Liver (tissue), 9 donors: Measurements from ENCODE around the gene GOLGA6D. TPM values are rescaled to one million over a fixed set of nuclear protein-coding genes. Genes with fewer than 3 reads are reported as not detected.

ENCODE experiments used
- DNase-seq: peaks from one replicate; pipeline ENCODE4 v3.0.0-alpha.2; 2017; ENCODE audit warnings: low spot score
- H3K27ac ChIP-seq, 2 donors: one replicate each; pipeline ENCODE4 v1.7.0; 2013; ENCODE audit warnings: inconsistent platforms in 2 of 2, low read length in 2 of 2, control low read depth in 1 of 2, low read depth in 1 of 2, mild to moderate bottlenecking in 1 of 2
- H3K27me3 ChIP-seq, 4 donors: one replicate each; pipeline versions ENCODE4 v1.6.1 to v1.7.0; 2013; ENCODE audit warnings: low read length in 3 of 4, inconsistent platforms in 1 of 4, mild to moderate bottlenecking in 1 of 4, moderate library complexity in 1 of 4; ENCODE audit not compliant: control insufficient read depth in 4 of 4, insufficient read depth in 4 of 4
- H3K36me3 ChIP-seq, 4 donors: one replicate each; pipeline versions ENCODE4 v1.6.1 to v1.7.0; 2013; ENCODE audit warnings: low read length in 3 of 4, mild to moderate bottlenecking in 3 of 4, low read depth in 1 of 4, moderate library complexity in 1 of 4; ENCODE audit not compliant: control insufficient read depth in 4 of 4, insufficient read depth in 3 of 4
- H3K4me1 ChIP-seq, 4 donors: one replicate each; pipeline versions ENCODE4 v1.6.1 to v1.7.0; 2013; ENCODE audit warnings: low read length in 3 of 4, mild to moderate bottlenecking in 3 of 4, moderate library complexity in 1 of 4; ENCODE audit not compliant: control insufficient read depth in 4 of 4, insufficient read depth in 4 of 4
- H3K4me3 ChIP-seq, 3 donors: one replicate each; pipeline versions ENCODE4 v1.6.1 to v1.7.0; 2013; ENCODE audit warnings: low read length in 3 of 3, control low read depth in 1 of 3, low read depth in 1 of 3, mild to moderate bottlenecking in 1 of 3
- H3K9ac ChIP-seq, 2 donors: one replicate each; pipeline ENCODE4 v1.7.0; 2013; ENCODE audit warnings: low read length in 2 of 2, mild to moderate bottlenecking in 2 of 2, moderate library complexity in 2 of 2, control low read depth in 1 of 2, low read depth in 1 of 2
- H3K9me3 ChIP-seq, 4 donors: one replicate each; pipeline versions ENCODE4 v1.6.1 to v1.7.0; 2013; ENCODE audit warnings: low read length in 3 of 4; ENCODE audit not compliant: control insufficient read depth in 4 of 4
- EGR1 ChIP-seq, 2 donors: IDR thresholded peaks; 2 replicates each; pipeline ENCODE4 v1.6.1; 2016 to 2018; ENCODE audit warnings: antibody characterized with exemption in 2 of 2, low read depth in 2 of 2
- FOXA1 ChIP-seq: IDR thresholded peaks from 2 replicates; pipeline ENCODE4 v1.6.1; 2016; ENCODE audit warnings: antibody characterized with exemption
- FOXA2 ChIP-seq: IDR thresholded peaks from 2 replicates; pipeline ENCODE4 v1.6.1; 2016; ENCODE audit warnings: antibody characterized with exemption
- GABPA ChIP-seq, 2 donors: IDR thresholded peaks in 1 of 2; conservative IDR thresholded peaks in 1 of 2; 2 replicates each; pipeline ENCODE4 v1.6.1; 2016; ENCODE audit warnings: antibody characterized with exemption in 2 of 2, mild to moderate bottlenecking in 1 of 2, moderate library complexity in 1 of 2
- HNF4A ChIP-seq, 2 donors: conservative IDR thresholded peaks; 2 replicates each; pipeline ENCODE4 v1.6.1; 2016; ENCODE audit warnings: antibody characterized with exemption in 2 of 2, mild to moderate bottlenecking in 2 of 2
- HNF4G ChIP-seq: IDR thresholded peaks from 2 replicates; pipeline ENCODE4 v1.6.1; 2016; ENCODE audit warnings: antibody characterized with exemption
- JUND ChIP-seq, 2 donors: IDR thresholded peaks; 2 replicates each; pipeline ENCODE4 v1.6.1; 2016; ENCODE audit warnings: antibody characterized with exemption in 2 of 2
- NR2F2 ChIP-seq: IDR thresholded peaks from 2 replicates; pipeline ENCODE4 v1.6.1; 2016; ENCODE audit warnings: antibody characterized with exemption
- RAD21 ChIP-seq, 2 donors: IDR thresholded peaks; 2 replicates each; pipeline ENCODE4 v1.6.1; 2016; ENCODE audit warnings: antibody characterized with exemption in 2 of 2, mild to moderate bottlenecking in 2 of 2
- RXRA ChIP-seq, 2 donors: IDR thresholded peaks; 2 replicates each; pipeline ENCODE4 v1.6.1; 2017 to 2018; ENCODE audit warnings: antibody characterized with exemption in 2 of 2, mild to moderate bottlenecking in 1 of 2
- SP1 ChIP-seq: IDR thresholded peaks from 2 replicates; pipeline ENCODE4 v1.6.1; 2018; ENCODE audit warnings: antibody characterized with exemption, mild to moderate bottlenecking
- TAF1 ChIP-seq: conservative IDR thresholded peaks from 2 replicates; pipeline ENCODE4 v1.6.1; 2016; ENCODE audit warnings: antibody characterized with exemption, mild to moderate bottlenecking
- YY1 ChIP-seq: IDR thresholded peaks from 2 replicates; pipeline ENCODE4 v1.6.1; 2016; ENCODE audit warnings: antibody characterized with exemption, mild to moderate bottlenecking
- WGBS: extraction: QIAGEN DNeasy Blood & Tissue Kit; methylation state at CpG from one replicate; pipeline ENCODE4 v1.1.7; 2013; 5-methylcytosine and 5-hydroxymethylcytosine counted together
- polyA plus RNA-seq, 2 donors: library from polyadenylated mRNA; stranded (reverse) in 1 of 2; unstranded in 1 of 2; fragments of 200-250 nt in 1 of 2; fragments of >200 nt in 1 of 2; fragmentation: Nextera tagmentation in 1 of 2; extraction: Ambion mirVana in 1 of 2; gene quantifications; one replicate each; pipeline versions ENCODE4 v1.2.1 to v1.2.3, GENCODE V29; 2013 to 2015
- total RNA-seq, 2 donors: library from RNA; depleted of rRNA; stranded (reverse); fragments of >200 nt; gene quantifications; one replicate each; pipeline ENCODE4 v1.2.3, GENCODE V29; 2014
- TF ChIP-seq, protein P1 (sequence below): IDR thresholded peaks from 2 replicates; pipeline ENCODE4 v1.6.1; 2016; ENCODE audit warnings: antibody characterized with exemption
- TF ChIP-seq, protein P2 (sequence below): IDR thresholded peaks from 2 replicates; pipeline ENCODE4 v1.6.1; 2016; ENCODE audit warnings: antibody characterized with exemption
- TF ChIP-seq, protein P3 (sequence below): IDR thresholded peaks from 2 replicates; pipeline ENCODE4 v1.6.1; 2016; ENCODE audit warnings: antibody characterized with exemption, mild to moderate bottlenecking
- TF ChIP-seq, protein P4 (sequence below): fragments of 150-350 bp; IDR thresholded peaks from 2 replicates; pipeline ENCODE4 v1.5.1; 2017; ENCODE audit warnings: improper control_type of control experiment, low read depth, low read length; ENCODE audit not compliant: missing input control
- TF ChIP-seq, protein P5 (sequence below): IDR thresholded peaks from 2 replicates; pipeline ENCODE4 v1.6.1; 2016; ENCODE audit warnings: antibody characterized with exemption
- donor health status: healthy.
- donor health status: healthy.
- donor health status: healthy.
- donor health status: healthy.
- donor health status: healthy.

Gene GOLGA6D
- total and polyA plus RNA-seq, 4 donors: 0.02 to 0.08 (median 0.05) TPM

DNA sequence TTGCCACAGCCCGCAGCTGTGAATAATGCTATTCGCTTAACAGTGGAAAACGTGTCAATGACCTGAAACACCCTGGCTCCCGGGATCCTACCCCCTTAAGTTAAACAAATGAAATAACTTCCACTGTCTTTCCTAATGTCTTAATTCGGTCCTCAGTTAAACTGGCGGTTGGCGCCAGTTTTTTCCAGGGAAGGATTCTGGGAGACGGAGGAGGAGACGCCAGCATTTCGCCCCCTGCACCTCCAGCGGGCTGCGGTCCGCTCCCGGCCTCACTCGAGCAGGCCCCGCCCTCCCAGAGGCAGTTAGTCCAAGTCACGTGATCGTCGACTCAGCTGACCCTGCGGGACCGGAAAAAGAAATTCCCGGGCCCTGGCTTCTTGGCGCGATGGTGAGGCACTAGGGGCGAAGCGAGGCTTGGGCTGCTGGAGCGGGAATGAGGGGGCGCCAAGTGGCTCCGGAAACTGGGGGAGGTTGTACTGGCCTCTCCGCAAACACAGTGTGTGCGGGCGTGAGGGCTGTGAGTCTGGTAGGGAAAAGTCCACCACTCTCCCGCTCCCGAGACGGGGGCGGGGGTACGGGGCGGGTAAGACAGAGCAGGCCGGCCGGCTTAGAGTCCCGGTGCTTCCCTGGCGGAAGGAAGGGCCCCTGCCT lies 53.2 kb downstream of the GOLGA6D start, which contains the start of gene COMMD4 (continued):
- TF ChIP-seq, protein P1, sequence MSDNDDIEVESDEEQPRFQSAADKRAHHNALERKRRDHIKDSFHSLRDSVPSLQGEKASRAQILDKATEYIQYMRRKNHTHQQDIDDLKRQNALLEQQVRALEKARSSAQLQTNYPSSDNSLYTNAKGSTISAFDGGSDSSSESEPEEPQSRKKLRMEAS: peak; percentile 48

DNA sequence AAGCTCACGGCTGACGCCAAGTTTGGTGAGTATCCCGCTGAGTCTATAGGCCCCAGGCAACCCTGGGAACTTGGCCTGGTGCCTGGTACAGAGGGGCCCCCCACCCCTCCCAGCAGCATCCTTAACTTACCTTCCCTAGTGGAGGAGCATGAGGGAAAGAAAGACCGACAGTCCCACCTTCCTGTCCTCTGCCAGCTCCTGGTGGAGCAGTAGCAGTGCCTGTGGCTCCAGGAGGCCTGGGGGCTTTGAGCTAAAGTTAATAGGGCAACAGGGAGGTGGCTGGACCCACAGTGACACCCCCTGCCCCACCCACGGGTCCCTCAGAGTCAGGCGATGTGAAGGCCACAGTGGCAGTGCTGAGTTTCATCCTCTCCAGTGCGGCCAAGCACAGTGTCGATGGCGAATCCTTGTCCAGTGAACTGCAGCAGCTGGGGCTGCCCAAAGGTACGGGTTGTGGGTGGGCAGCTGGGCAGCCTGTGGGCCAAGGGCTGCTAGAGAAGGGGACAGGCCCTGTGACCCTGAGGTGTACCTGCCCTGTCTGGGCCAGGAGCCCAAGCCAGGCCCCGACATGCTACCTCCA lies 56.1 kb downstream of the GOLGA6D start:
- H3K27me3 ChIP-seq: no peaks in the 10 kb centered on the region
- no peak overlapping the region for H3K9ac ChIP-seq
- DNase-seq: no peak
- no peak overlapping the region for H3K4me3 ChIP-seq
- no peaks in the 10 kb centered on the region for H3K9me3 ChIP-seq
- peaks cover 0 to 10% (median 4%) of the 10 kb centered on the region in 4 donors for H3K36me3 ChIP-seq
- H3K27ac ChIP-seq: no peak overlapping the region
- WGBS: 97% methylated on average over 11 of the region's 11 CpGs
- no peak for TF ChIP-seq FOXA2
- peaks cover 0 to 18% (median 15%) of the 10 kb centered on the region in 4 donors for H3K4me1 ChIP-seq

DNA sequence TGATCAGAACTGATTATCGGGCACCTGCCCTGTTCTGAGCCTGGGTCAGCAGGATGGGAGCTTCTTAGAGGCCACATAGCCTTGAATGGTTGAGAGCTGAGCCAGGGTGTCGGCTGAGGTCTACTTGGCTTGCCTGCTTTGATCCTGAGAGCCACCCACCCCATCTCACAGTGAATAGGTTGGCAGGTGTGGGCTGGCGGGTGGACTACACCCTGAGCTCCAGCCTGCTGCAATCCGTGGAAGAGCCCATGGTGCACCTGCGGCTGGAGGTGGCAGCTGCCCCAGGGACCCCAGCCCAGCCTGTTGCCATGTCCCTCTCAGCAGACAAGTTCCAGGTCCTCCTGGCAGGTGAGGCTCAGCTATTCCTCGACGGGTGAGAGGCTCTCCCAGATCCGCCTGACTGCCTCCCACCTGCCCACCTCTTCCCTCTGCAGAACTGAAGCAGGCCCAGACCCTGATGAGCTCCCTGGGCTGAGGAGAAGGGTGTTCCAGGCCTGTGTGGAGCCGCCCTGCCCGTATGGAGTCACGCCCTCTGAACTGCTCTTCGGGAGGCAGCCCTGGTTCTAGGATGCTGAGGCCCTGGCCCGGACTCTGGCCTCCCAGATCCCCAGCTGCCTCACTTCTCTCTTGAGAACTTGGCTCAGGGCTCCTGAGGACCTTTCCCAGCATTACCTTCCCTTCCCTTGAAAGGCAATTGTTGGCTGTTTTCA lies 57.1 kb downstream of the GOLGA6D start:
- Histone ChIP-seq H3K9me3 (no peaks in the 10 kb centered on the region), H3K4me1 (peaks cover 0 to 18% (median 15%) of the 10 kb centered on the region in 4 donors), H3K36me3 (peaks cover 0 to 10% (median 4%) of the 10 kb centered on the region in 4 donors), H3K27me3 (no peaks in the 10 kb centered on the region), H3K27ac (no peak overlapping the region), H3K4me3 (no peak overlapping the region), H3K9ac (no peak overlapping the region)
- 96% methylated on average over 13 of the region's 13 CpGs for WGBS
- TF ChIP-seq, protein P2, sequence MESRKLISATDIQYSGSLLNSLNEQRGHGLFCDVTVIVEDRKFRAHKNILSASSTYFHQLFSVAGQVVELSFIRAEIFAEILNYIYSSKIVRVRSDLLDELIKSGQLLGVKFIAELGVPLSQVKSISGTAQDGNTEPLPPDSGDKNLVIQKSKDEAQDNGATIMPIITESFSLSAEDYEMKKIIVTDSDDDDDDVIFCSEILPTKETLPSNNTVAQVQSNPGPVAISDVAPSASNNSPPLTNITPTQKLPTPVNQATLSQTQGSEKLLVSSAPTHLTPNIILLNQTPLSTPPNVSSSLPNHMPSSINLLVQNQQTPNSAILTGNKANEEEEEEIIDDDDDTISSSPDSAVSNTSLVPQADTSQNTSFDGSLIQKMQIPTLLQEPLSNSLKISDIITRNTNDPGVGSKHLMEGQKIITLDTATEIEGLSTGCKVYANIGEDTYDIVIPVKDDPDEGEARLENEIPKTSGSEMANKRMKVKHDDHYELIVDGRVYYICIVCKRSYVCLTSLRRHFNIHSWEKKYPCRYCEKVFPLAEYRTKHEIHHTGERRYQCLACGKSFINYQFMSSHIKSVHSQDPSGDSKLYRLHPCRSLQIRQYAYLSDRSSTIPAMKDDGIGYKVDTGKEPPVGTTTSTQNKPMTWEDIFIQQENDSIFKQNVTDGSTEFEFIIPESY: no peak
- TF ChIP-seq FOXA1 (no peak), GABPA (IDR thresholded peaks at IDR 0.05 in 1 of 2, conservative IDR thresholded peaks at IDR 0.05 in 1 of 2) (no peak), SP1 (no peak), EGR1 (IDR thresholded peaks at IDR 0.05; ENCODE audit: low read depth in 2 of 2) (no peak), TAF1 (no peak), NR2F2 (no peak), RAD21 (IDR thresholded peaks at IDR 0.05) (no peak), YY1 (no peak), HNF4A (conservative IDR thresholded peaks at IDR 0.05) (no peak), JUND (IDR thresholded peaks at IDR 0.05) (no peak), RXRA (IDR thresholded peaks at IDR 0.05) (no peak), FOXA2 (no peak), HNF4G (no peak)
- TF ChIP-seq, protein P1: no peak
- TF ChIP-seq, protein P3, sequence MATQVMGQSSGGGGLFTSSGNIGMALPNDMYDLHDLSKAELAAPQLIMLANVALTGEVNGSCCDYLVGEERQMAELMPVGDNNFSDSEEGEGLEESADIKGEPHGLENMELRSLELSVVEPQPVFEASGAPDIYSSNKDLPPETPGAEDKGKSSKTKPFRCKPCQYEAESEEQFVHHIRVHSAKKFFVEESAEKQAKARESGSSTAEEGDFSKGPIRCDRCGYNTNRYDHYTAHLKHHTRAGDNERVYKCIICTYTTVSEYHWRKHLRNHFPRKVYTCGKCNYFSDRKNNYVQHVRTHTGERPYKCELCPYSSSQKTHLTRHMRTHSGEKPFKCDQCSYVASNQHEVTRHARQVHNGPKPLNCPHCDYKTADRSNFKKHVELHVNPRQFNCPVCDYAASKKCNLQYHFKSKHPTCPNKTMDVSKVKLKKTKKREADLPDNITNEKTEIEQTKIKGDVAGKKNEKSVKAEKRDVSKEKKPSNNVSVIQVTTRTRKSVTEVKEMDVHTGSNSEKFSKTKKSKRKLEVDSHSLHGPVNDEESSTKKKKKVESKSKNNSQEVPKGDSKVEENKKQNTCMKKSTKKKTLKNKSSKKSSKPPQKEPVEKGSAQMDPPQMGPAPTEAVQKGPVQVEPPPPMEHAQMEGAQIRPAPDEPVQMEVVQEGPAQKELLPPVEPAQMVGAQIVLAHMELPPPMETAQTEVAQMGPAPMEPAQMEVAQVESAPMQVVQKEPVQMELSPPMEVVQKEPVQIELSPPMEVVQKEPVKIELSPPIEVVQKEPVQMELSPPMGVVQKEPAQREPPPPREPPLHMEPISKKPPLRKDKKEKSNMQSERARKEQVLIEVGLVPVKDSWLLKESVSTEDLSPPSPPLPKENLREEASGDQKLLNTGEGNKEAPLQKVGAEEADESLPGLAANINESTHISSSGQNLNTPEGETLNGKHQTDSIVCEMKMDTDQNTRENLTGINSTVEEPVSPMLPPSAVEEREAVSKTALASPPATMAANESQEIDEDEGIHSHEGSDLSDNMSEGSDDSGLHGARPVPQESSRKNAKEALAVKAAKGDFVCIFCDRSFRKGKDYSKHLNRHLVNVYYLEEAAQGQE: no peak
- TF ChIP-seq, protein P4, sequence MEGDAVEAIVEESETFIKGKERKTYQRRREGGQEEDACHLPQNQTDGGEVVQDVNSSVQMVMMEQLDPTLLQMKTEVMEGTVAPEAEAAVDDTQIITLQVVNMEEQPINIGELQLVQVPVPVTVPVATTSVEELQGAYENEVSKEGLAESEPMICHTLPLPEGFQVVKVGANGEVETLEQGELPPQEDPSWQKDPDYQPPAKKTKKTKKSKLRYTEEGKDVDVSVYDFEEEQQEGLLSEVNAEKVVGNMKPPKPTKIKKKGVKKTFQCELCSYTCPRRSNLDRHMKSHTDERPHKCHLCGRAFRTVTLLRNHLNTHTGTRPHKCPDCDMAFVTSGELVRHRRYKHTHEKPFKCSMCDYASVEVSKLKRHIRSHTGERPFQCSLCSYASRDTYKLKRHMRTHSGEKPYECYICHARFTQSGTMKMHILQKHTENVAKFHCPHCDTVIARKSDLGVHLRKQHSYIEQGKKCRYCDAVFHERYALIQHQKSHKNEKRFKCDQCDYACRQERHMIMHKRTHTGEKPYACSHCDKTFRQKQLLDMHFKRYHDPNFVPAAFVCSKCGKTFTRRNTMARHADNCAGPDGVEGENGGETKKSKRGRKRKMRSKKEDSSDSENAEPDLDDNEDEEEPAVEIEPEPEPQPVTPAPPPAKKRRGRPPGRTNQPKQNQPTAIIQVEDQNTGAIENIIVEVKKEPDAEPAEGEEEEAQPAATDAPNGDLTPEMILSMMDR: no peak
- TF ChIP-seq, protein P5, sequence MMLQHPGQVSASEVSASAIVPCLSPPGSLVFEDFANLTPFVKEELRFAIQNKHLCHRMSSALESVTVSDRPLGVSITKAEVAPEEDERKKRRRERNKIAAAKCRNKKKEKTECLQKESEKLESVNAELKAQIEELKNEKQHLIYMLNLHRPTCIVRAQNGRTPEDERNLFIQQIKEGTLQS: no peak
- DNase-seq: no peak
